Spleen (tissue), 11 donors: Measurements from ENCODE around the gene MBNL2. TPM values are rescaled to one million over a fixed set of nuclear protein-coding genes. Genes with fewer than 3 reads are reported as not detected.

ENCODE experiments used
- DNase-seq: peaks from one replicate; pipeline ENCODE4 v3.0.0-alpha.2; 2020
- H3K27ac ChIP-seq, 8 donors: fragments of 200-600 bp; sonication (generic) in 7 of 8; 1 replicate in 4 of 8; 2 replicates in 4 of 8; pipeline versions ENCODE4 v1.5.0 to v1.8.0; 2016 to 2021; ENCODE audit warnings: inconsistent platforms in 4 of 8, mild to moderate bottlenecking in 4 of 8, moderate library complexity in 1 of 8
- H3K27me3 ChIP-seq, 7 donors: fragments of 200-600 bp; sonication (generic) in 6 of 7; replicated peaks in 1 of 7; 1 replicate in 4 of 7; 2 replicates in 3 of 7; pipeline versions ENCODE4 v1.5.0 to v1.8.0; 2016 to 2021; ENCODE audit warnings: inconsistent platforms in 3 of 7, mild to moderate bottlenecking in 1 of 7
- H3K36me3 ChIP-seq, 6 donors: fragments of 200-600 bp; sonication (generic) in 5 of 6; 1 replicate in 4 of 6; 2 replicates in 2 of 6; pipeline versions ENCODE4 v1.5.0 to v1.8.0; 2016 to 2021; ENCODE audit warnings: inconsistent platforms in 2 of 6
- H3K4me1 ChIP-seq, 6 donors: fragments of 200-600 bp; sonication (generic) in 5 of 6; 1 replicate in 3 of 6; 2 replicates in 3 of 6; pipeline versions ENCODE4 v1.5.0 to v1.8.0; 2016 to 2021; ENCODE audit warnings: inconsistent platforms in 3 of 6
- H3K4me3 ChIP-seq, 8 donors: fragments of 200-600 bp; sonication (generic) in 7 of 8; 1 replicate in 4 of 8; 2 replicates in 4 of 8; pipeline versions ENCODE4 v1.5.0 to v1.8.0; 2016 to 2021; ENCODE audit warnings: inconsistent platforms in 4 of 8, mild to moderate bottlenecking in 4 of 8, moderate library complexity in 2 of 8
- H3K9me3 ChIP-seq, 8 donors: fragments of 200-600 bp; sonication (generic) in 7 of 8; 1 replicate in 4 of 8; 2 replicates in 4 of 8; pipeline versions ENCODE4 v1.5.0 to v1.8.0; 2016 to 2021; ENCODE audit warnings: inconsistent platforms in 4 of 8
- CTCF ChIP-seq, 11 experiments: fragments of 200-600 bp in 7 of 11; fragments of 450-650 bp in 4 of 11; sonication (generic) in 4 of 11; IDR thresholded peaks in 8 of 11; conservative IDR thresholded peaks in 3 of 11; 1 replicate in 7 of 11; 2 replicates in 4 of 11; pipeline versions ENCODE4 v1.4.0 to v1.8.0; 2016 to 2021; ENCODE audit warnings: antibody characterized with exemption in 11 of 11, inconsistent platforms in 4 of 11, mild to moderate bottlenecking in 1 of 11
- POLR2A ChIP-seq, 3 donors: fragments of 450-650 bp; IDR thresholded peaks; one replicate each; pipeline ENCODE4 v1.5.1; 2017; ENCODE audit warnings: antibody characterized with exemption in 3 of 3, mild to moderate bottlenecking in 1 of 3
- POLR2AphosphoS5 ChIP-seq, 3 donors: sonication (generic); formaldehyde crosslinking; IDR thresholded peaks; one replicate each; pipeline ENCODE4 v1.5.1; 2017; ENCODE audit warnings: antibody characterized with exemption in 3 of 3
- WGBS, 5 donors: extraction: QIAGEN DNeasy Blood & Tissue Kit in 3 of 5; methylation state at CpG; one replicate each; pipeline versions ENCODE4 v1.1.5 to v1.1.7; 2013 to 2018; 5-methylcytosine and 5-hydroxymethylcytosine counted together
- intact Hi-C: fragments of 100-400 bp; cut with DNase I; formaldehyde crosslinking; loops from one replicate; pipeline ENCODE4 v1.15.0; 2023; ENCODE audit warnings: low total_unique reads
- polyA plus RNA-seq, 3 donors: library from polyadenylated mRNA; stranded (reverse); fragments of 200-250 nt; gene quantifications; one replicate each; pipeline ENCODE4 v1.2.1, GENCODE V29; 2013
- total RNA-seq, 7 donors: library from RNA; depleted of rRNA in 3 of 7; stranded (reverse); fragments of >200 nt in 3 of 7; fragmentation: NEBNext Ultra II Directional in 4 of 7; extraction: Animal tissue kit (Norgen Biotek cat#: 25700) in 4 of 7; gene quantifications; one replicate each; pipeline versions ENCODE4 v1.1.0 to v1.2.1, GENCODE V29; 2016 to 2021
- donor health status: healthy with polysubstance abuse.
- donor health status: DM: no; HTN: no; CAD: no; lungs with moderate emphysema.
- donor health status: DM: no; HTN: no; CAD: no.
- donor health status: Bipolar disorder and iron deficiency.
- donor health status: healthy.
- donor health status: DM: no; HTN: no; CAD: no.
- donor health status: DM: yes; HTN: yes; CAD: no.

The MBNL2 gene
- total and polyA plus RNA-seq, 10 donors = 7.0 to 56.3 (median 31.1) TPM

GRCh38 chr13:97273341-97273831, 51.3 kb downstream of the MBNL2 start:
- H3K36me3 ChIP-seq = peaks cover 0 to 28% (median 9%) of the 10 kb centered on the region in 6 donors
- H3K4me1 ChIP-seq = peaks cover 0 to 73% (median 22%) of the 10 kb centered on the region in 6 donors
- H3K9me3 ChIP-seq = no peaks in the 10 kb centered on the region
- intact Hi-C loops = no loop called here
- no peak overlapping the region for H3K27ac ChIP-seq
- no peak overlapping the region for H3K4me3 ChIP-seq
- no peaks in the 10 kb centered on the region for H3K27me3 ChIP-seq
- no peak for DNase-seq
- WGBS, 5 donors = 86 to 96% (median 92%) methylated on average over 5 of the region's 5 CpGs
- TF ChIP-seq POLR2A (IDR thresholded peaks at IDR 0.05) (no peak), CTCF (IDR thresholded peaks at IDR 0.05 in 8 of 11, conservative IDR thresholded peaks at IDR 0.05 in 3 of 11) (no peak), POLR2AphosphoS5 (IDR thresholded peaks at IDR 0.05) (no peak)

- Histone ChIP-seq H3K36me3 (peaks cover 0 to 22% (median 9%) of the 10 kb centered on the region in 6 donors), H3K4me3 (no peak overlapping the region), H3K27me3 (no peaks in the 10 kb centered on the region), H3K9me3 (no peaks in the 10 kb centered on the region), H3K27ac (peak overlapping the region in 1 of 8 donors; percentile 19), H3K4me1 (peaks cover 0 to 76% (median 18%) of the 10 kb centered on the region in 6 donors)
- intact Hi-C loops = no loop called here
- WGBS, 5 donors = 64 to 84% (median 80%) methylated on average over 7 of the region's 7 CpGs
- DNase-seq = no peak
- TF ChIP-seq POLR2AphosphoS5 (IDR thresholded peaks at IDR 0.05) = no peak
- no peak for TF ChIP-seq POLR2A (IDR thresholded peaks at IDR 0.05)
- no peak for TF ChIP-seq CTCF (IDR thresholded peaks at IDR 0.05 in 8 of 11, conservative IDR thresholded peaks at IDR 0.05 in 3 of 11)
Measured at GRCh38 chr13:97274829-97275649, 52.9 kb downstream of the MBNL2 start.

- no peak for TF ChIP-seq POLR2AphosphoS5 (IDR thresholded peaks at IDR 0.05)
- no peak for TF ChIP-seq CTCF (IDR thresholded peaks at IDR 0.05 in 8 of 11, conservative IDR thresholded peaks at IDR 0.05 in 3 of 11)
- TF ChIP-seq POLR2A (IDR thresholded peaks at IDR 0.05) = no peak
- Histone ChIP-seq H3K36me3 (peaks cover 0 to 22% (median 9%) of the 10 kb centered on the region in 6 donors), H3K4me1 (peaks cover 0 to 85% (median 23%) of the 10 kb centered on the region in 6 donors), H3K27me3 (no peaks in the 10 kb centered on the region), H3K9me3 (no peaks in the 10 kb centered on the region), H3K4me3 (no peak overlapping the region), H3K27ac (peak overlapping the region in 1 of 8 donors; percentile 15)
- WGBS, 5 donors = 77 to 90% (median 79%) methylated on average over 8 of the region's 8 CpGs
- no peak for DNase-seq
- intact Hi-C loops = no loop called here
Measured at GRCh38 chr13:97275776-97276501, 53.8 kb downstream of the MBNL2 start.

DNA sequence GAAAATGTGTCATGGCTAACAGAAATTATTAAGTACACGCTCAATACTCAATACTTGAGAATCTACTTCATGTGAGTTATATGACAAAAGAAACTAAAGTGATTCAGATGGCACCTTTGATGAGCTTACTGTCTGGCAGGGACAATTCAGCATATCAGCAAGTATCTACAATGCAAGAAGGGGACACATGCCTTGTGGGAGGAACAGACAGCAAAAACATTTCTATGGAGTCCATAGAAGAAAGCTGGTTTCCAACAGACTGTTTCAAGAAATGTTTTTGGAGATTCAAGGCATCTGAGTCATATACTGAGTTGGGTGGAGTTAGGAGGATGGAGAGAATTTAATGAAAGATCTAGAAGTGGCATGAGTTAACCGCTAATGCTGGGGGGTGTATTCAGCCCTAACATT, 54.7 kb downstream of the MBNL2 start:
- 50 to 82% (median 81%) methylated on average over 2 of the region's 2 CpGs for WGBS, 5 donors

More for the DNA sequence above, 54.7 kb downstream of the MBNL2 start:
- no peak for DNase-seq
- TF ChIP-seq POLR2A (IDR thresholded peaks at IDR 0.05) = no peak
- TF ChIP-seq CTCF (IDR thresholded peaks at IDR 0.05 in 8 of 11, conservative IDR thresholded peaks at IDR 0.05 in 3 of 11) = no peak
- no peak for TF ChIP-seq POLR2AphosphoS5 (IDR thresholded peaks at IDR 0.05)
- Histone ChIP-seq H3K9me3 (no peaks in the 10 kb centered on the region), H3K4me1 (peaks cover 0 to 88% (median 24%) of the 10 kb centered on the region in 6 donors), H3K27me3 (no peaks in the 10 kb centered on the region), H3K4me3 (no peak overlapping the region), H3K36me3 (peaks cover 0 to 22% (median 9%) of the 10 kb centered on the region in 6 donors), H3K27ac (no peak overlapping the region)
- intact Hi-C loops = no loop called here
